Ishikawa (cell line): ENCODE data around the gene RBM43.

ENCODE experiments used
- CEBPB ChIP-seq: IDR thresholded peaks from 2 replicates; pipeline ENCODE4 v1.6.1; 2012
- CREB1 ChIP-seq: IDR thresholded peaks from 2 replicates; pipeline ENCODE4 v1.6.1; 2012; ENCODE audit warnings: low read depth
- EGR1 ChIP-seq: IDR thresholded peaks from 2 replicates; pipeline ENCODE4 v1.6.1; 2012
- EP300 ChIP-seq: IDR thresholded peaks from 2 replicates; pipeline ENCODE4 v1.6.1; 2012; ENCODE audit warnings: borderline replicate concordance
- FOXM1 ChIP-seq: IDR thresholded peaks from 2 replicates; pipeline ENCODE4 v1.6.1; 2012; ENCODE audit warnings: low read depth, borderline replicate concordance
- NFIC ChIP-seq: IDR thresholded peaks from 2 replicates; pipeline ENCODE4 v1.6.1; 2012
- RAD21 ChIP-seq: IDR thresholded peaks from 2 replicates; pipeline ENCODE4 v1.6.1; 2012; ENCODE audit warnings: low read depth
- TAF1 ChIP-seq: IDR thresholded peaks from 2 replicates; pipeline ENCODE4 v1.6.1; 2012; ENCODE audit warnings: low read depth, mild to moderate bottlenecking
- TCF12 ChIP-seq: IDR thresholded peaks from 2 replicates; pipeline ENCODE4 v1.6.1; 2012; ENCODE audit warnings: low read depth
- TEAD4 ChIP-seq: IDR thresholded peaks from 2 replicates; pipeline ENCODE4 v1.6.1; 2012
- YY1 ChIP-seq: IDR thresholded peaks from 2 replicates; pipeline ENCODE4 v1.6.1; 2012; ENCODE audit warnings: low read depth
- ZBTB7A ChIP-seq: IDR thresholded peaks from 2 replicates; pipeline ENCODE4 v1.6.1; 2012; ENCODE audit warnings: low read depth
- TF ChIP-seq, protein P1 (sequence below): IDR thresholded peaks from 2 replicates; pipeline ENCODE4 v1.6.1; 2012; ENCODE audit warnings: low read depth, mild to moderate bottlenecking
- TF ChIP-seq, protein P2 (sequence below): IDR thresholded peaks from 2 replicates; pipeline ENCODE4 v1.6.1; 2012
- TF ChIP-seq, protein P3 (sequence below): IDR thresholded peaks from 2 replicates; pipeline ENCODE4 v1.6.1; 2012

RBM43 gene

DNA sequence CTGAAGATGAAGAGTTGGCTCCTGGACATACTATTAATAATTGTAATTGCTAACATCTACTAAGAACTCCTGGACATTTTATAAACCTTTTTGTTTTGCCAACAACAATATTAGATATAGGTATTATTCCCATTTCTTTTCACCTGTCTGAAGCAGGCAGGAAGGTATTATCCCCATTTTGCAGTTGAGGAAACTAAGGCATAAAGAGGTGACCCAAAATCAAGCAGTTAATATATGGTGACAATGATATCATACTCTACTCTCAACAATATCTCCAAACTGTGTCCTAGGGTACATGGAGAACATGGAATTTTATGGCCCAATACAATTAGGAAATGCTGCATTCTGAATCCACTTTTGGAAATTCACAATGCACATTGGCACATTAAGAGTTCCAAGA, 29.6 kb upstream of the RBM43 start:
- no peak for TF ChIP-seq YY1
- no peak for TF ChIP-seq EP300
- TF ChIP-seq RAD21: no peak
- TF ChIP-seq, protein P1, sequence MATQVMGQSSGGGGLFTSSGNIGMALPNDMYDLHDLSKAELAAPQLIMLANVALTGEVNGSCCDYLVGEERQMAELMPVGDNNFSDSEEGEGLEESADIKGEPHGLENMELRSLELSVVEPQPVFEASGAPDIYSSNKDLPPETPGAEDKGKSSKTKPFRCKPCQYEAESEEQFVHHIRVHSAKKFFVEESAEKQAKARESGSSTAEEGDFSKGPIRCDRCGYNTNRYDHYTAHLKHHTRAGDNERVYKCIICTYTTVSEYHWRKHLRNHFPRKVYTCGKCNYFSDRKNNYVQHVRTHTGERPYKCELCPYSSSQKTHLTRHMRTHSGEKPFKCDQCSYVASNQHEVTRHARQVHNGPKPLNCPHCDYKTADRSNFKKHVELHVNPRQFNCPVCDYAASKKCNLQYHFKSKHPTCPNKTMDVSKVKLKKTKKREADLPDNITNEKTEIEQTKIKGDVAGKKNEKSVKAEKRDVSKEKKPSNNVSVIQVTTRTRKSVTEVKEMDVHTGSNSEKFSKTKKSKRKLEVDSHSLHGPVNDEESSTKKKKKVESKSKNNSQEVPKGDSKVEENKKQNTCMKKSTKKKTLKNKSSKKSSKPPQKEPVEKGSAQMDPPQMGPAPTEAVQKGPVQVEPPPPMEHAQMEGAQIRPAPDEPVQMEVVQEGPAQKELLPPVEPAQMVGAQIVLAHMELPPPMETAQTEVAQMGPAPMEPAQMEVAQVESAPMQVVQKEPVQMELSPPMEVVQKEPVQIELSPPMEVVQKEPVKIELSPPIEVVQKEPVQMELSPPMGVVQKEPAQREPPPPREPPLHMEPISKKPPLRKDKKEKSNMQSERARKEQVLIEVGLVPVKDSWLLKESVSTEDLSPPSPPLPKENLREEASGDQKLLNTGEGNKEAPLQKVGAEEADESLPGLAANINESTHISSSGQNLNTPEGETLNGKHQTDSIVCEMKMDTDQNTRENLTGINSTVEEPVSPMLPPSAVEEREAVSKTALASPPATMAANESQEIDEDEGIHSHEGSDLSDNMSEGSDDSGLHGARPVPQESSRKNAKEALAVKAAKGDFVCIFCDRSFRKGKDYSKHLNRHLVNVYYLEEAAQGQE: no peak
- no peak for TF ChIP-seq TEAD4
- no peak for TF ChIP-seq EGR1
- TF ChIP-seq, protein P2, sequence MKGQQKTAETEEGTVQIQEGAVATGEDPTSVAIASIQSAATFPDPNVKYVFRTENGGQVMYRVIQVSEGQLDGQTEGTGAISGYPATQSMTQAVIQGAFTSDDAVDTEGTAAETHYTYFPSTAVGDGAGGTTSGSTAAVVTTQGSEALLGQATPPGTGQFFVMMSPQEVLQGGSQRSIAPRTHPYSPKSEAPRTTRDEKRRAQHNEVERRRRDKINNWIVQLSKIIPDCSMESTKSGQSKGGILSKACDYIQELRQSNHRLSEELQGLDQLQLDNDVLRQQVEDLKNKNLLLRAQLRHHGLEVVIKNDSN: no peak
- TF ChIP-seq, protein P3, sequence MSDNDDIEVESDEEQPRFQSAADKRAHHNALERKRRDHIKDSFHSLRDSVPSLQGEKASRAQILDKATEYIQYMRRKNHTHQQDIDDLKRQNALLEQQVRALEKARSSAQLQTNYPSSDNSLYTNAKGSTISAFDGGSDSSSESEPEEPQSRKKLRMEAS: no peak
- TF ChIP-seq TAF1: no peak
- TF ChIP-seq ZBTB7A: no peak
- no peak for TF ChIP-seq CREB1
- no peak for TF ChIP-seq NFIC
- TF ChIP-seq CEBPB: no peak
- no peak for TF ChIP-seq TCF12
- TF ChIP-seq FOXM1: no peak

DNA sequence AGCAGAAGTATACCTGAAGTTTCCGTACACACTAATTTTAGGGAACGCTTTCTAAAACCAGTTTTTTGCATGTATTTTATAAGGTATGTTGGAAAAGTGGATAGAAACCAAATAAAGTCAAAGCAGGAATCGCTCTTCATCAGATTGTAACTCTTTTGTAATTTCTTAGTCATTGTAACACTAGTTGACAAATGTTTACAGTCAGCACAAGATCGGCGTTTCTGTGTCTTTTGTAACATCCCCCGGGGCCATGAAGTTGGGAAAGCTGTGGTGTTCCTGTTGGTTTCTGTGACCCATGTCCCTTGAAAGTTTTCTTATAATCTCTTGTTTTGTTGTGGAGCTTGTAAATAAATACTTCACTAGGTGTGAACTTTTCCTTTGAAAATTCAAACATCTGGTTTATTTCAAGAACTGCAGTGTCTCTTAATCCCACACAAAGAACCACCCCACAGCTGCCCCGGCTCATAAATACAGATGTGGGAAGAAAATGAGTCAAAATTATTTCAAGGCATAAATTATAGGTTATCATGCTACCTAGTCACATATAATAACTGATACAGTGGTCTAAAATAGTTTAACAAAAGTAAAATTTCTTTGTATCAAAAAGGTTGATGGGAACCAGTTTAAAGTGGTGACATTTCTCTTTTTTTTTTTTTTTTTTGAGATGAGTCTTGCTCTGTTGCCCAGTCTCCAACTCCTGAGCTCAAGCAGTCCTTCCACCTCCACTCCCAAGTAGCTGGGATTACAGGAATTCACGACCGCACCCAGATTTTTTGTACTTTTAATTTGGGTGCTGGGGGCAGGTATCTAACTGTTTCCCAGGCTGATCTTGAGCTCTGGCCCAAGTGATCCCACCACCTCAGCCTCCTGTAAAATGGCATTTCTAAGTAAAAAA, 28.6 kb upstream of the RBM43 start:
- TF ChIP-seq TCF12 (no peak), NFIC (no peak), ZBTB7A (no peak), EP300 (no peak), CREB1 (no peak), FOXM1 (no peak), TAF1 (no peak), TEAD4 (no peak)
- TF ChIP-seq, protein P2: no peak
- TF ChIP-seq, protein P3: no peak
- TF ChIP-seq, protein P1: no peak

DNA sequence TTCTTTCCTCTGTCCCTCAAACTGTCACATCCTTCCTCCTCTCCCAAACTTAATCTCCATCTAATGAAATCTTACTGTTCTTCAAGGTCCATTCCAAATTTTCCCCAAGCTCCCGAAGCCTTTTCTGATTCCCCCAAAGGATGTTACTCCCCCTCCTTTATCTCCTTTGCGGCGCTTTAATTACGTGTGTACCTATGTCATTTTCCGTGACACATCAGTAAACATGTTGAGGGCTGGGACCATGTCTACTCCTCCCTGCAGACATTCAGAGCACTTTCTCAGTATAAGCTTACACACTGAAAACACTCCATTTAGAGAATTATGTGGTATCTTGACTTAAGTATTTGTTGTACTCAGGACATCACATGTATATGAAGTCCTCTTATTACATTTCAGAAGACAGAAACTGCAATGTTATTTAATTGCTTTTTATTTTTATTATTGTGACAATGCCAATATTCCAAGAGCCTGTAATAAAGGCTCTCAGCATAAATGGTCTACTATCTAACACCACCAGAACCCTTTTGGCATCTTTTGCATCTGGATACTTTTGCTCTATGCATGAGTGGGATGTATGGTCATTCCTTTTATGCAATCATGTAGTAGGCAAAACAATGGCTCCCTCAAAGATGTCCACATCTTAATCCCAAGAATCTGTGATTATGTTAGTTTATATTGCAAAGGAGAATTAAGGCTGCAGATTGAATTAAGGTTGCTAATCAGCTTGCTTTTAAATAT, 26.0 kb upstream of the RBM43 start:
- TF ChIP-seq ZBTB7A (no peak), YY1 (no peak), NFIC (no peak), TCF12 (no peak), RAD21 (no peak), FOXM1 (no peak), CREB1 (no peak), TAF1 (no peak), EGR1 (no peak), EP300 (no peak), CEBPB (no peak), TEAD4 (no peak)
- TF ChIP-seq, protein P3: no peak
- TF ChIP-seq, protein P2: no peak
- TF ChIP-seq, protein P1: no peak
